DMS53 treated with DMSO at 0.1 percent for 48 hours (cell line): Measurements from ENCODE around the gene MORN1.

ENCODE experiments used
- DNase-seq: peaks from one replicate; lab custom pipeline; 2025; ENCODE audit not compliant: unreplicated experiment; lab: John Stamatoyannopoulos, UW

The MORN1 gene

GRCh38 chr1:2282556-2283270 lies 108.6 kb downstream of the MORN1 start:
- no peak for DNase-seq

DNA sequence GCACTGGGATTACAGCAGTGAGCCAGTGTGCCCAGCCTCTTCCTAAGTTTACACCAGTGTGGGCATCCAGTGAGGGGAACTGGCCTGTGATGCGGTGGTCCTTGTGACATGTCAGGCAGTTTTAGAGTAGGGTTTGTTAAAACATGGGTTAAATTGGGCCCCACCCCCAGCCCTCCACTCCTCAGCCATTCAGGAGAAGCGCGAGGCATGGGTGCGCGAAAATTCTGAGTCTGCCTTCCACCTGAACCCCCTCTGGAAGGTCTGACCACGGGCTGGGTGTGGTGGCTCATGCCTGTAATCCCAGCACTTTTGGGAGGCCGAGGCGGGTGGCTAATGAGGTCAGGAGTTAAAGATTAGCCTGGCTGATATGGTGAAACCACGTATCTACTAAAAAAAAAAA lies 111.5 kb downstream of the MORN1 start:
- DNase-seq, result no peak

GRCh38 chr1:2279210-2279639 lies 112.1 kb downstream of the MORN1 start:
- DNase-seq, result no peak

GRCh38 chr1:2278591-2279209 lies 112.7 kb downstream of the MORN1 start:
- DNase-seq, result no peak

DNA sequence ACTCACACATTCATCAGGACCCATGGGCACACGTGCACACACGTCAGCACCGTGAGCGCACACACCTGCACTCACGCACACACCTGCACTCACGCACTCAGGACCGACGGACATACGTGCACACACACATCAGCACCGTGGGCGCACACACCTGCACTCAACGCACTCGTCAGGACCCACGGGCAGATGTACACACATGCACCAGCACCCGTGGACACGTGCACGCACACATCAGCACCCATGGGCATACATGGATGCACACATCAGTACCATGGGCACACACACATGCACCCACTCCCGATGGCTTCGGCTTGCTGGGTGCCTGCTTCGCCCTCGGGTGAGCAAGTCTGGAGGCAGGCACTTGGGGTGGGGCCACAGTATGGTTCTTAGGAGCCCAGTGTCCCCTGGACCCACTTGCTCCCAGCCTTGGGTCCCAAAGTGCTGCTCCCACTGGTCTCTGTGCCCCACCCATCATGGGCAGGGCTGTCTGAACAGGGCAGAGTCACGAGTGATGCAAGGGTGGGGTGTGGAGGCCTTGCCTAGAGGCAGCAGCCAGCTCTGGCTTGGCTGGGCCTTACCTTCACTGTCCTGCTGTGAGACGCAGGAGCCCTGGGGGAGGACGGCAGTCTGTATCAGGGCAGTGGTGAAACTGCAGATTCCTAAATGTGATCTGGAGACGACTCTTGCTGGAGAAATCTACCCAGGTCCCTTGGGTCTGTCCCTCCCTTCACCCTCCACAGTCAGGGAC lies 113.4 kb downstream of the MORN1 start:
- DNase-seq, result no peak

DNA sequence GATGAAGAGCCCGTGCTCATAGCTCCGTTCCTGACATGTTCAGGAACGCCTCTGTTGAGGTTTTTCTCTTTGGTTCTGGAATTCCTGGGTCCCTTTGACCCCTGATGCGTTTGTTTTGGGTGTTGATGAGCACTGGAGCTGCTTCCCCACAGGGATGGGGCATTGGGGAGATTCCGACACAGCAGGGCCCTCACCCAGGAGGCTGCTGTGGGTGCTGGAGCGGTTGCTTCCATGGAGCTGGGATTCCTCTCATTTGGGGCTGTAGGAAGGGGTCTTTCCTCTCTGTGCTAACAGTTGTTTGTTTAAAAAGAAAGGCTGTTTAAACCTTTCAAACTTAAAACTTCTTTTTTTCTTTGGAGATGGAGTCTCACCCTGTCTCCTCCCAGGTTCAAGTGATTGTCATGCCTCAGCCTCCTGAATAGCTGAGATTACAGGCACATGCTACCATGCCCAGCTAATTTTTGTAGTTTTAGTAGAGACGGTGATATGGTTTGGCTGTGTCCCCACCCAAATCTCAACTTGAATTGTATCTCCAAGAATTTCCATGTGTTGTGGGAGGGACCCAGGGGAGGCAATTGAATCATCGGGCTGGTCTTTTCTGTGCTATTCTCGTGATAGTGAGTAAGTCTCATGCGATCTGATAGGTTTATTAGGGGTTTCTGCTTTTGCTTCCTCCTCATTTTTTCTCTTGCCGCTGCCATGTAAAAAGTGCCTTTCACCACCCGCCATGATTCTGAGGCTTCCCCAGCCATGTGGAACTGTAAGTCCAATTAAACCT lies 114.4 kb downstream of the MORN1 start:
- no peak for DNase-seq

GRCh38 chr1:2275796-2276536 lies 115.4 kb downstream of the MORN1 start:
- DNase-seq, result no peak

DNA sequence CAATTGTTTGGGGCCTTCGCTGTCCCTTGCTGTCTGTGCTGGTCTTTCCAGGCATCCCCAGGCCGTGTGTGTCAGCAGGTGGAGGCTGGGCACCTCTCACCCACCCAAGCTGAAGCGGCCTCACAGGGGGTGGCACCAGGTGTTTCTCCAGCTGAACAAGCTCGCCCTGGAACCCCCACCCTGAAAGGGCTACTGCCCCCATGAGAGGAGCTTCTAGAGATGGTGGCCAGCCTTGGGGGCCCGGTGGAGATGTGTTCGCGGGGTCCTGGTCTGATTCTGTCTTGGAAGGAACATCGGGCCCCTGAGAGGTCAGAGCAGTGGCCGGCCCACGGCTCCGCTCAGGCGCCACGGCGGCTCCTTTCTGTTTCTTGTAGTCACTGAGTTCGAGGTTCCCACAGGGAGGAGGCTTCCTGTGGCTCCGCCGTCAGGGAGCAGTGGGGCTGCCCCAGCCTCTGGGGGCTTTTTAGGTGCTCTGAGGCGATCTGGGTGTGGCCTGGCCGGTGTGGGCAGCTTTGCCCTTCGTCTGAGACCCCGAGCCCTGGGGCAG lies 116.4 kb downstream of the MORN1 start:
- DNase-seq, result no peak

GRCh38 chr1:2274231-2274928 lies 117.0 kb downstream of the MORN1 start:
- no peak for DNase-seq

GRCh38 chr1:2273401-2274090 lies 117.8 kb downstream of the MORN1 start:
- no peak for DNase-seq

DNA sequence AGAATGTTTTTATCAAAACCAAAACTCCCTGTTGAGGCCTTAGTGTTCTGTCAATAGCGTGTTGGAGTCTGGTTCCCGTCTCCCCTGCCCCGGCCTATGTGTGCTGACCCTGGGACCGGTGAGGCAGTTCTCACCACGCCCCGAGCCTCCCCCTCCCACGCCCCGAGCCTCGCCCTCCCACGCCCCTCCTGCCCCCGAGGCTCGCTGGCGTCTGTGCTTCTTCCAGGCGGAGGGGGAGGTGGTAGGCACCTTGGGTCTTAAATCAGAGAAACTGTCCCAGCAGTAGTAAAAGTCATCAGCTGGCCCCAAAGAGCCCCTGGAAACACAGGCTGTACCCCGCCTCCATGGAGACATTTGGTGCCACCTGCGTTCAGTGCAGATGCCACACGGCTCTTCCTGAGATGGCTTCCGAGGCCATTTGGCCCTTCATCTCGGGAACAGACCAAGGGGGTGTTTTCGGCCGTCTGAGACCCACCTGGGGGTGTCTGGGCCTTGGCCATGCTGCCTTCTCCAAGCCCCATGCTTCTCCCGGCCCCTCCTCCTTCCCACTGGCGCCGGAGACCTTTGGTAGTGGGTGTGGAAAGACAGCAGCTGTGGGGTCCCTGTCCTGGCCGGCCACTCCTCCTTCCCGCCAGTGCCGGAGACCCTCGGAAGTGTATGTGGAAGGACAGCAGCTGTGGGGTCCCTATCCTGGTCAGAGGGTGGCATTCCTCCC lies 118.5 kb downstream of the MORN1 start:
- no peak for DNase-seq

GRCh38 chr1:2271841-2272655 lies 119.3 kb downstream of the MORN1 start:
- no peak for DNase-seq
